ENCODE results near the gene ACY1. TPM values are rescaled to one million over a fixed set of nuclear protein-coding genes. Genes with fewer than 3 reads are reported as not detected.

Gene ACY1
- total RNA-seq, 2 donors from 2014 or later: 58.2 to 69.4 TPM

DNA sequence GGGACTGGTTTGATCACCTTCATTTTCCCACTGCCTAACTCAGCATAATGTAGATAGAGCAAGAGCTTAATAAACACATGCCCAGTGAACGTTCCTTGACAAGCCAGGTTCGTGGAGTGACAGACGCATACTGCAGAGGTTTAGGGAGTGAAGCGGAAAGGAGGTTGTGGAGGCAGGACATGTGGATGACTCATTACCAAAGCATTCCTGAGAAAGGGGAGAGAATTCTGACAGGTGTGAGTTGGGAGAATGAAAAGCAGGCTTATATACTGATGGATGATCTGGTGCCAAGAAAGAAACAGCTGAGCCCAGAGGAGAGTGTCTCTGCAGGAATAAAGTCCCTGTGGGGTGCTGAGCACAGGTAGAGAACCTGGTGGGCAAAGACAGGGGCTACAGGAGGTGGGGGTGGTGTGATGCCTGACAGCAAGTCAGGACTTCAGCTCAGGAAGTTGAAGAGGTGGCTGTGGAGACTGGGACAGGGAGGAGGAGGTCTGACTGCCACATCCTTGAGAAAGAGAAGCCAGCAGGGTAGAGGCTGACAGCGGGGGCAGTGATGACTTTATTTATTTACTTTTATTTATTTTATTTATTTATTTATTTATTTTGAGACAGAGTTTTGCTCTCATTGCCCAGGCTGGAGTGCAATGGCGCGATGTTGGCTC, 14.7 kb downstream of the ACY1 start:
- H3K9ac ChIP-seq (ENCODE audit: extremely low read depth, low read length, poor library complexity, severe bottlenecking): no peak overlapping the region
- peaks cover 18% of the 10 kb centered on the region for H3K4me1 Mint-ChIP-seq
- H3K27me3 Mint-ChIP-seq (ENCODE audit: insufficient read depth): peaks cover 8% of the 10 kb centered on the region
- H3K27me3 ChIP-seq (ENCODE audit: control insufficient read depth, insufficient read depth, low read length, poor library complexity, severe bottlenecking): no peaks in the 10 kb centered on the region
- H3K9me3 ChIP-seq (ENCODE audit: control insufficient read depth, low read length): no peaks in the 10 kb centered on the region
- peaks cover 9% of the 10 kb centered on the region for H3K4me1 ChIP-seq (ENCODE audit: control insufficient read depth, insufficient read depth, low read length)
- H3K4me3 ChIP-seq (ENCODE audit: low read length): no peak overlapping the region
- H3K27ac Mint-ChIP-seq: peak overlapping the region; percentile 59
- no peak for TF ChIP-seq CTCF (conservative IDR thresholded peaks at IDR 0.05)
- H3K27ac ChIP-seq (ENCODE audit: low read depth, low read length): no peak overlapping the region
- H3K9me3 Mint-ChIP-seq: no peaks in the 10 kb centered on the region
- peaks cover 19% of the 10 kb centered on the region for H3K36me3 ChIP-seq (ENCODE audit: control insufficient read depth, insufficient read depth, low read length)
- WGBS, 2 experiments (ENCODE audit: insufficient coverage in 1 of 2, insufficient read length in 1 of 2): 18 to 50% methylated on average over 4 to 6 of the region's 7 CpGs
- no peak overlapping the region for H3K4me3 Mint-ChIP-seq
- peak; percentile 81 for DNase-seq
- H3K36me3 Mint-ChIP-seq (ENCODE audit: low read depth): peaks cover 26% of the 10 kb centered on the region

- no peaks in the 10 kb centered on the region for H3K27me3 ChIP-seq (ENCODE audit: control insufficient read depth, insufficient read depth, low read length, poor library complexity, severe bottlenecking)
- H3K4me1 Mint-ChIP-seq: peaks cover 18% of the 10 kb centered on the region
- no peaks in the 10 kb centered on the region for H3K9me3 Mint-ChIP-seq
- no peak overlapping the region for H3K4me3 Mint-ChIP-seq
- DNase-seq: no peak
- WGBS, 2 experiments (ENCODE audit: insufficient coverage in 1 of 2, insufficient read length in 1 of 2): 88 to 96% methylated on average over 7 of the region's 7 CpGs
- peaks cover 9% of the 10 kb centered on the region for H3K4me1 ChIP-seq (ENCODE audit: control insufficient read depth, insufficient read depth, low read length)
- no peak overlapping the region for H3K9ac ChIP-seq (ENCODE audit: extremely low read depth, low read length, poor library complexity, severe bottlenecking)
- no peak overlapping the region for H3K27ac ChIP-seq (ENCODE audit: low read depth, low read length)
- H3K9me3 ChIP-seq (ENCODE audit: control insufficient read depth, low read length): no peaks in the 10 kb centered on the region
- no peak overlapping the region for H3K4me3 ChIP-seq (ENCODE audit: low read length)
- H3K27ac Mint-ChIP-seq: no peak overlapping the region
- no peak for TF ChIP-seq CTCF (conservative IDR thresholded peaks at IDR 0.05)
- H3K36me3 ChIP-seq (ENCODE audit: control insufficient read depth, insufficient read depth, low read length): peaks cover 14% of the 10 kb centered on the region
- peaks cover 12% of the 10 kb centered on the region for H3K27me3 Mint-ChIP-seq (ENCODE audit: insufficient read depth)
- H3K36me3 Mint-ChIP-seq (ENCODE audit: low read depth): peaks cover 20% of the 10 kb centered on the region
Observed at GRCh38 chr3:51998774-51999173, 15.4 kb downstream of the ACY1 start.

- no peaks in the 10 kb centered on the region for H3K9me3 Mint-ChIP-seq
Observed at GRCh38 chr3:51999846-52000245, 16.5 kb downstream of the ACY1 start.

More at GRCh38 chr3:51999846-52000245, 16.5 kb downstream of the ACY1 start:
- Mint-ChIP-seq H3K27me3 (ENCODE audit: insufficient read depth) (peaks cover 12% of the 10 kb centered on the region), H3K4me1 (peaks cover 13% of the 10 kb centered on the region), H3K36me3 (ENCODE audit: low read depth) (peaks cover 9% of the 10 kb centered on the region), H3K27ac (no peak overlapping the region), H3K4me3 (no peak overlapping the region)
- Histone ChIP-seq H3K36me3 (ENCODE audit: control insufficient read depth, insufficient read depth, low read length) (peaks cover 4% of the 10 kb centered on the region), H3K4me3 (ENCODE audit: low read length) (no peak overlapping the region), H3K4me1 (ENCODE audit: control insufficient read depth, insufficient read depth, low read length) (peaks cover 6% of the 10 kb centered on the region), H3K27ac (ENCODE audit: low read depth, low read length) (no peak overlapping the region), H3K9ac (ENCODE audit: extremely low read depth, low read length, poor library complexity, severe bottlenecking) (no peak overlapping the region), H3K9me3 (ENCODE audit: control insufficient read depth, low read length) (no peaks in the 10 kb centered on the region), H3K27me3 (ENCODE audit: control insufficient read depth, insufficient read depth, low read length, poor library complexity, severe bottlenecking) (no peaks in the 10 kb centered on the region)
- WGBS, 2 experiments (ENCODE audit: insufficient coverage in 1 of 2, insufficient read length in 1 of 2): 94% methylated on average over 2 of the region's 2 CpGs; no CpG with 5 or more reads in 1 of the 2 experiments
- no peak for DNase-seq
- no peak for TF ChIP-seq CTCF (conservative IDR thresholded peaks at IDR 0.05)

Measured in endodermal cell (in vitro differentiated cells).